GM06990 (cell line): ENCODE measurements around the gene SAFB.

ENCODE experiments used
- DNase-seq: peaks from one replicate; pipeline ENCODE4 v3.0.0-alpha.2; 2011; ENCODE audit not compliant: insufficient read length; ENCODE audit errors: extremely low read depth
- H3K27me3 ChIP-seq: replicated peaks from 2 replicates; pipeline ENCODE4 v1.6.0; 2011; ENCODE audit warnings: low read length; ENCODE audit not compliant: control insufficient read depth, insufficient read depth
- H3K36me3 ChIP-seq: 2 replicates; pipeline ENCODE4 v1.5.1; 2011; ENCODE audit warnings: low read length; ENCODE audit not compliant: control insufficient read depth, insufficient read depth
- H3K4me3 ChIP-seq: replicated peaks from 2 replicates; pipeline ENCODE4 v1.5.1; 2011; ENCODE audit warnings: low read depth, mild to moderate bottlenecking, control low read depth, low read length
- CTCF ChIP-seq: IDR thresholded peaks from 2 replicates; pipeline ENCODE4 v1.5.1; 2011; ENCODE audit warnings: low read length, control low read depth, mild to moderate bottlenecking, inconsistent platforms; ENCODE audit not compliant: insufficient read depth, poor library complexity, severe bottlenecking

The SAFB gene

GRCh38 chr19:5609881-5610448 lies 12.9 kb upstream of the SAFB start:
- no peak for DNase-seq
- no peaks in the 10 kb centered on the region for H3K27me3 ChIP-seq
- H3K36me3 ChIP-seq: peaks cover 35% of the 10 kb centered on the region
- no peak for TF ChIP-seq CTCF
- H3K4me3 ChIP-seq: no peak overlapping the region

GRCh38 chr19:5612891-5613865 lies 9.7 kb upstream of the SAFB start:
- Histone ChIP-seq H3K4me3 (no peak overlapping the region), H3K27me3 (no peaks in the 10 kb centered on the region), H3K36me3 (peaks cover 31% of the 10 kb centered on the region)
- TF ChIP-seq CTCF: no peak
- no peak for DNase-seq

- H3K4me3 ChIP-seq: no peak overlapping the region
- peaks cover 25% of the 10 kb centered on the region for H3K36me3 ChIP-seq
- no peaks in the 10 kb centered on the region for H3K27me3 ChIP-seq
- no peak for DNase-seq
- TF ChIP-seq CTCF: no peak
Observed at GRCh38 chr19:5615756-5616327, 7.0 kb upstream of the SAFB start.

GRCh38 chr19:5617080-5617479 lies 5.8 kb upstream of the SAFB start:
- H3K27me3 ChIP-seq: no peaks in the 10 kb centered on the region
- TF ChIP-seq CTCF: no peak
- H3K4me3 ChIP-seq: no peak overlapping the region
- DNase-seq: no peak
- peaks cover 27% of the 10 kb centered on the region for H3K36me3 ChIP-seq

GRCh38 chr19:5618591-5618990 lies 4.3 kb upstream of the SAFB start:
- Histone ChIP-seq H3K4me3 (no peak overlapping the region), H3K36me3 (peaks cover 18% of the 10 kb centered on the region), H3K27me3 (no peaks in the 10 kb centered on the region)
- TF ChIP-seq CTCF: no peak
- DNase-seq: no peak
